Measurements from ENCODE around the gene SLX9.

SLX9 gene

GRCh38 chr21:44923480-44924084, 16.2 kb upstream of the SLX9 start:
- Histone ChIP-seq H3K27me3 (peaks cover 94% of the 10 kb centered on the region), H3K9me3 (no peaks in the 10 kb centered on the region), H3K4me1 (no peaks in the 10 kb centered on the region), H3K36me3 (no peaks in the 10 kb centered on the region), H3K4me3 (ENCODE audit: low read depth, low read length) (no peak overlapping the region)
- no peak for DNase-seq
- no peak for TF ChIP-seq CTCF (IDR thresholded peaks at IDR 0.05; ENCODE audit: low read depth, low read length)

- no peaks in the 10 kb centered on the region; the same call in 1 of the 2 replicates for H3K9me3 ChIP-seq
- H3K4me3 ChIP-seq (ENCODE audit: low read depth, low read length), result no peak overlapping the region
- peaks cover 94% of the 10 kb centered on the region for H3K27me3 ChIP-seq
- H3K4me1 ChIP-seq, result no peaks in the 10 kb centered on the region
- no peak for DNase-seq
- no peak for TF ChIP-seq CTCF (IDR thresholded peaks at IDR 0.05; ENCODE audit: low read depth, low read length)
- H3K36me3 ChIP-seq, result no peaks in the 10 kb centered on the region
These were observed 15.0 kb upstream of the SLX9 start for GRCh38 chr21:44924606-44925377.

- Histone ChIP-seq H3K4me3 (ENCODE audit: low read depth, low read length) (no peak overlapping the region), H3K4me1 (no peaks in the 10 kb centered on the region), H3K27me3 (peaks cover 94% of the 10 kb centered on the region), H3K36me3 (no peaks in the 10 kb centered on the region), H3K9me3 (no peaks in the 10 kb centered on the region; the same call in 1 of the 2 replicates)
- no peak for DNase-seq
- no peak for TF ChIP-seq CTCF (IDR thresholded peaks at IDR 0.05; ENCODE audit: low read depth, low read length)
These were observed 14.5 kb upstream of the SLX9 start for GRCh38 chr21:44925378-44925755.

- no peaks in the 10 kb centered on the region for H3K4me1 ChIP-seq
- H3K27me3 ChIP-seq, result peaks cover 94% of the 10 kb centered on the region
- no peaks in the 10 kb centered on the region for H3K36me3 ChIP-seq
- no peaks in the 10 kb centered on the region; the same call in 1 of the 2 replicates for H3K9me3 ChIP-seq
- no peak overlapping the region for H3K4me3 ChIP-seq (ENCODE audit: low read depth, low read length)
- no peak for DNase-seq
- no peak for TF ChIP-seq CTCF (IDR thresholded peaks at IDR 0.05; ENCODE audit: low read depth, low read length)
These were observed 13.3 kb upstream of the SLX9 start for GRCh38 chr21:44926331-44927101.

GRCh38 chr21:44927259-44927586, 12.6 kb upstream of the SLX9 start:
- no peak overlapping the region for H3K4me3 ChIP-seq (ENCODE audit: low read depth, low read length)
- no peaks in the 10 kb centered on the region; the same call in 1 of the 2 replicates for H3K9me3 ChIP-seq
- TF ChIP-seq CTCF (IDR thresholded peaks at IDR 0.05; ENCODE audit: low read depth, low read length), result no peak
- peaks cover 94% of the 10 kb centered on the region for H3K27me3 ChIP-seq
- DNase-seq, result no peak
- no peaks in the 10 kb centered on the region for H3K36me3 ChIP-seq
- no peaks in the 10 kb centered on the region for H3K4me1 ChIP-seq
